ENCODE results near the gene ALG11. TPM values are rescaled to one million over a fixed set of nuclear protein-coding genes. Genes with fewer than 3 reads are reported as not detected.

The ALG11 gene
- 6.1 to 11.3 TPM (median 7.8 TPM) in 5 replicates for total RNA-seq (2022; extraction: Qiagen RNA extraction)

GRCh38 chr13:52011632-52012511 lies at the start of gene ALG11:
Gene ALG11 (plus strand): TSS chr13:52012398. CDS start chr13:52012419, 21 bp downstream.

GRCh38 chr13:52010890-52011631 lies 1.1 kb upstream of the ALG11 start, which contains the start of gene ATP7B:
Gene ATP7B (minus strand): TSS chr13:52011450. CDS start chr13:52011337, 113 bp downstream.

GRCh38 chr13:52024481-52024880 lies 12.3 kb downstream of the ALG11 start, which contains the start of gene UTP14C:
Gene UTP14C (plus strand): TSS chr13:52024691. CDS start chr13:52028805, 4,114 bp downstream.

Other genes starting within 250 kb of the ALG11 start
- 4.2 to 5.4 TPM (median 5.1 TPM) in 5 replicates for gene DHRS12, start 208.2 kb upstream of the ALG11 start, total RNA-seq (2022; extraction: Qiagen RNA extraction)
- gene TMEM272, start 167.2 kb upstream of the ALG11 start, total RNA-seq (2022; extraction: Qiagen RNA extraction) = not detected in 5 replicates
- gene CCDC70, start 150.4 kb upstream of the ALG11 start, total RNA-seq (2022; extraction: Qiagen RNA extraction) = not detected in 5 replicates
- gene ATP7B, start 948 bp upstream of the ALG11 start, total RNA-seq (2022; extraction: Qiagen RNA extraction) = 1.8 to 2.8 TPM (median 2.4 TPM) in 5 replicates
- gene UTP14C, start 12.3 kb downstream of the ALG11 start, total RNA-seq (2022; extraction: Qiagen RNA extraction) = 5.8 to 8.7 TPM (median 6.9 TPM) in 5 replicates
- gene NEK5, start 116.7 kb downstream of the ALG11 start, total RNA-seq (2022; extraction: Qiagen RNA extraction) = 0.05 to 0.15 TPM (median 0.08 TPM) in 5 replicates
- 6.2 to 12.9 TPM (median 8.0 TPM) in 5 replicates for gene NEK3, start 147.2 kb downstream of the ALG11 start, total RNA-seq (2022; extraction: Qiagen RNA extraction)

Data from A549 treated with CORT108297 at 1 μM for 4 hours (cell line).